HepG2 (cell line): ENCODE measurements around the gene CERS5. TPM values are rescaled to one million over a fixed set of nuclear protein-coding genes. Genes with fewer than 3 reads are reported as not detected.

Experiments
- BATF2 ChIP-seq: sonication (generic); formaldehyde crosslinking; IDR thresholded peaks from 2 replicates; pipeline ENCODE4 v1.8.0; 2022; ENCODE audit warnings: mild to moderate bottlenecking, missing genetic modification reagents, moderate library complexity
- CHCHD3 ChIP-seq: sonication (generic); formaldehyde crosslinking; IDR thresholded peaks from 2 replicates; pipeline ENCODE4 v1.8.0; 2022; ENCODE audit warnings: mild to moderate bottlenecking, missing genetic modification reagents, moderate library complexity
- DNMT1 ChIP-seq: sonication (generic); formaldehyde crosslinking; IDR thresholded peaks from 2 replicates; pipeline ENCODE4 v1.5.1; 2020; ENCODE audit warnings: mild to moderate bottlenecking, missing genetic modification reagents
- MED8 ChIP-seq: sonication (generic); formaldehyde crosslinking; IDR thresholded peaks from 2 replicates; pipeline ENCODE4 v1.8.1; 2023; ENCODE audit warnings: mild to moderate bottlenecking, missing genetic modification reagents; ENCODE audit not compliant: insufficient replicate concordance
- MTA1 ChIP-seq: sonication (generic); formaldehyde crosslinking; IDR thresholded peaks from 2 replicates; pipeline ENCODE4 v1.4.0; 2020; ENCODE audit warnings: missing genetic modification reagents, mild to moderate bottlenecking, borderline replicate concordance
- PHF21A ChIP-seq: sonication (generic); formaldehyde crosslinking; IDR thresholded peaks from 2 replicates; pipeline ENCODE4 v1.5.0; 2020; ENCODE audit warnings: mild to moderate bottlenecking, missing genetic modification reagents
- PLRG1 ChIP-seq: fragments of 450-650 bp; conservative IDR thresholded peaks from 2 replicates; pipeline ENCODE4 v1.6.1; 2016
- TRIM22 ChIP-seq: fragments of 450-650 bp; IDR thresholded peaks from 2 replicates; pipeline ENCODE4 v1.6.1; 2017
- ZBTB7A ChIP-seq: sonication (generic); formaldehyde crosslinking; IDR thresholded peaks from 2 replicates; pipeline ENCODE4 v1.8.0; 2022; ENCODE audit warnings: mild to moderate bottlenecking, missing genetic modification reagents
- ZNF160 ChIP-seq: sonication (generic); formaldehyde crosslinking; IDR thresholded peaks from 2 replicates; pipeline ENCODE4 v1.8.0; 2022; ENCODE audit warnings: mild to moderate bottlenecking, inconsistent platforms, missing genetic modification reagents
- ZNF337 ChIP-seq: sonication (generic); formaldehyde crosslinking; IDR thresholded peaks from 2 replicates; pipeline ENCODE4 v1.5.1; 2020; ENCODE audit warnings: missing genetic modification reagents, low read depth, mild to moderate bottlenecking, borderline replicate concordance
- ZNF362 ChIP-seq: sonication (generic); formaldehyde crosslinking; IDR thresholded peaks from 2 replicates; pipeline ENCODE4 v1.4.0; 2020; ENCODE audit warnings: missing genetic modification reagents, mild to moderate bottlenecking, borderline replicate concordance
- ZNF367 ChIP-seq: sonication (generic); formaldehyde crosslinking; IDR thresholded peaks from 2 replicates; pipeline ENCODE4 v1.4.0; 2020; ENCODE audit warnings: missing genetic modification reagents, borderline replicate concordance
- ZNF441 ChIP-seq: sonication (generic); formaldehyde crosslinking; IDR thresholded peaks from 2 replicates; pipeline ENCODE4 v1.7.0; 2021; ENCODE audit warnings: missing genetic modification reagents, borderline replicate concordance
- polyA plus RNA-seq, 8 experiments: library from polyadenylated mRNA; depleted of rRNA in 3 of 8; stranded (reverse) in 7 of 8; unstranded in 1 of 8; fragments of >200 nt; fragmentation: Illumina TruSeq in 4 of 8; extraction: Trizol in 4 of 8; gene quantifications; 2 replicates each; pipeline versions ENCODE4 v1.2.1 to v1.2.3, GENCODE V29; 2011 to 2016; ENCODE audit warnings: low read depth in 4 of 8, missing spikeins in 1 of 8, mixed read lengths in 1 of 8; ENCODE audit not compliant: insufficient read depth in 1 of 8
- total RNA-seq, 5 experiments: library from RNA; depleted of rRNA; stranded (reverse); fragments of >200 nt; fragmentation: Illumina TruSeq; extraction: Trizol; gene quantifications; 2 replicates each; pipeline ENCODE4 v1.2.3, GENCODE V29; 2016; ENCODE audit warnings: low read depth in 1 of 5
- TF ChIP-seq, protein P1 (sequence below): sonication (generic); formaldehyde crosslinking; conservative IDR thresholded peaks from 2 replicates; pipeline ENCODE4 v1.4.0; 2020; ENCODE audit warnings: mild to moderate bottlenecking, missing genetic modification reagents, moderate library complexity
- TF ChIP-seq, protein P2 (sequence below): sonication (generic); formaldehyde crosslinking; IDR thresholded peaks from 2 replicates; pipeline ENCODE4 v1.4.0; 2020; ENCODE audit warnings: missing genetic modification reagents
- TF ChIP-seq, protein P3 (sequence below): sonication (generic); formaldehyde crosslinking; conservative IDR thresholded peaks from 2 replicates; pipeline ENCODE4 v1.4.0; 2020; ENCODE audit warnings: missing genetic modification reagents
- TF ChIP-seq, protein P4 (sequence below): sonication (generic); formaldehyde crosslinking; IDR thresholded peaks from 2 replicates; pipeline ENCODE4 v1.4.0; 2020; ENCODE audit warnings: missing genetic modification reagents
- TF ChIP-seq, protein P5 (sequence below): sonication (generic); formaldehyde crosslinking; IDR thresholded peaks from 2 replicates; pipeline ENCODE4 v1.5.0; 2020; ENCODE audit warnings: mild to moderate bottlenecking, missing genetic modification reagents

The CERS5 gene
- total and polyA plus RNA-seq, 2 of the 13 experiments (the other 11 are each of a cell fraction or from before 2014, with no cell fraction given): 22.3 to 48.8 TPM

DNA sequence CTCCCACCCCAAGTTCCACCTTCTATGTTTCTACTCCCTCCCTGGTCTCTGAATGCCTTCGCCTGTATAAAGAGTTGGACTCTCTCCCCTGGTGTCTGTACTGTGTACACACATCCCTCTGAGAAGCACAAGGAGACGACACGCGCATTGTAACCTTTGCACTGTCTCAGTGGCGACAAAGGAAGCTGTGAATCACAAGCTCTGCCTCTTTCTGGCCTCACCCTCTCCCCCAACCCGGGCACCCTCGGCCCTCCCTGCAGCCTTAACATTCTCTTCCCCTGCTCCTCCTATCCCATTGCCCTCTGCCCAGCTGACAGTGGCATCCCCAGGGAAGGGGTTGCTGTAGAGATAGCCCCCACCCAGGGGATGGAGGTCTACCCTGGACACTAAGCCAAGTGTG, 84.5 kb downstream of the CERS5 start (continued):
- TF ChIP-seq BATF2: no peak
- no peak for TF ChIP-seq ZNF367 (CRISPR knock-in tag)
- TF ChIP-seq, protein P1, sequence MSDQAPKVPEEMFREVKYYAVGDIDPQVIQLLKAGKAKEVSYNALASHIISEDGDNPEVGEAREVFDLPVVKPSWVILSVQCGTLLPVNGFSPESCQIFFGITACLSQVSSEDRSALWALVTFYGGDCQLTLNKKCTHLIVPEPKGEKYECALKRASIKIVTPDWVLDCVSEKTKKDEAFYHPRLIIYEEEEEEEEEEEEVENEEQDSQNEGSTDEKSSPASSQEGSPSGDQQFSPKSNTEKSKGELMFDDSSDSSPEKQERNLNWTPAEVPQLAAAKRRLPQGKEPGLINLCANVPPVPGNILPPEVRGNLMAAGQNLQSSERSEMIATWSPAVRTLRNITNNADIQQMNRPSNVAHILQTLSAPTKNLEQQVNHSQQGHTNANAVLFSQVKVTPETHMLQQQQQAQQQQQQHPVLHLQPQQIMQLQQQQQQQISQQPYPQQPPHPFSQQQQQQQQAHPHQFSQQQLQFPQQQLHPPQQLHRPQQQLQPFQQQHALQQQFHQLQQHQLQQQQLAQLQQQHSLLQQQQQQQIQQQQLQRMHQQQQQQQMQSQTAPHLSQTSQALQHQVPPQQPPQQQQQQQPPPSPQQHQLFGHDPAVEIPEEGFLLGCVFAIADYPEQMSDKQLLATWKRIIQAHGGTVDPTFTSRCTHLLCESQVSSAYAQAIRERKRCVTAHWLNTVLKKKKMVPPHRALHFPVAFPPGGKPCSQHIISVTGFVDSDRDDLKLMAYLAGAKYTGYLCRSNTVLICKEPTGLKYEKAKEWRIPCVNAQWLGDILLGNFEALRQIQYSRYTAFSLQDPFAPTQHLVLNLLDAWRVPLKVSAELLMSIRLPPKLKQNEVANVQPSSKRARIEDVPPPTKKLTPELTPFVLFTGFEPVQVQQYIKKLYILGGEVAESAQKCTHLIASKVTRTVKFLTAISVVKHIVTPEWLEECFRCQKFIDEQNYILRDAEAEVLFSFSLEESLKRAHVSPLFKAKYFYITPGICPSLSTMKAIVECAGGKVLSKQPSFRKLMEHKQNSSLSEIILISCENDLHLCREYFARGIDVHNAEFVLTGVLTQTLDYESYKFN (CRISPR knock-in tag): peak; percentile 92
- TF ChIP-seq DNMT1: no peak
- TF ChIP-seq CHCHD3: no peak
- TF ChIP-seq MTA1: no peak; the same call in 1 of the 2 replicates
- no peak for TF ChIP-seq ZNF362 (CRISPR knock-in tag)
- TF ChIP-seq, protein P2, sequence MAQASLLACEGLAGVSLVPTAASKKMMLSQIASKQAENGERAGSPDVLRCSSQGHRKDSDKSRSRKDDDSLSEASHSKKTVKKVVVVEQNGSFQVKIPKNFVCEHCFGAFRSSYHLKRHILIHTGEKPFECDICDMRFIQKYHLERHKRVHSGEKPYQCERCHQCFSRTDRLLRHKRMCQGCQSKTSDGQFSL (CRISPR knock-in tag): no peak
- TF ChIP-seq, protein P3, sequence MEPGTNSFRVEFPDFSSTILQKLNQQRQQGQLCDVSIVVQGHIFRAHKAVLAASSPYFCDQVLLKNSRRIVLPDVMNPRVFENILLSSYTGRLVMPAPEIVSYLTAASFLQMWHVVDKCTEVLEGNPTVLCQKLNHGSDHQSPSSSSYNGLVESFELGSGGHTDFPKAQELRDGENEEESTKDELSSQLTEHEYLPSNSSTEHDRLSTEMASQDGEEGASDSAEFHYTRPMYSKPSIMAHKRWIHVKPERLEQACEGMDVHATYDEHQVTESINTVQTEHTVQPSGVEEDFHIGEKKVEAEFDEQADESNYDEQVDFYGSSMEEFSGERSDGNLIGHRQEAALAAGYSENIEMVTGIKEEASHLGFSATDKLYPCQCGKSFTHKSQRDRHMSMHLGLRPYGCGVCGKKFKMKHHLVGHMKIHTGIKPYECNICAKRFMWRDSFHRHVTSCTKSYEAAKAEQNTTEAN (CRISPR knock-in tag): no peak
- TF ChIP-seq MED8: no peak
- no peak for TF ChIP-seq ZBTB7A (CRISPR knock-in tag)
- TF ChIP-seq PHF21A: no peak
- TF ChIP-seq ZNF337 (CRISPR knock-in tag): no peak
- TF ChIP-seq, protein P4, sequence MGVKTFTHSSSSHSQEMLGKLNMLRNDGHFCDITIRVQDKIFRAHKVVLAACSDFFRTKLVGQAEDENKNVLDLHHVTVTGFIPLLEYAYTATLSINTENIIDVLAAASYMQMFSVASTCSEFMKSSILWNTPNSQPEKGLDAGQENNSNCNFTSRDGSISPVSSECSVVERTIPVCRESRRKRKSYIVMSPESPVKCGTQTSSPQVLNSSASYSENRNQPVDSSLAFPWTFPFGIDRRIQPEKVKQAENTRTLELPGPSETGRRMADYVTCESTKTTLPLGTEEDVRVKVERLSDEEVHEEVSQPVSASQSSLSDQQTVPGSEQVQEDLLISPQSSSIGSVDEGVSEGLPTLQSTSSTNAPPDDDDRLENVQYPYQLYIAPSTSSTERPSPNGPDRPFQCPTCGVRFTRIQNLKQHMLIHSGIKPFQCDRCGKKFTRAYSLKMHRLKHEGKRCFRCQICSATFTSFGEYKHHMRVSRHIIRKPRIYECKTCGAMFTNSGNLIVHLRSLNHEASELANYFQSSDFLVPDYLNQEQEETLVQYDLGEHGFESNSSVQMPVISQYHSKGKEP: no peak
- TF ChIP-seq, protein P5, sequence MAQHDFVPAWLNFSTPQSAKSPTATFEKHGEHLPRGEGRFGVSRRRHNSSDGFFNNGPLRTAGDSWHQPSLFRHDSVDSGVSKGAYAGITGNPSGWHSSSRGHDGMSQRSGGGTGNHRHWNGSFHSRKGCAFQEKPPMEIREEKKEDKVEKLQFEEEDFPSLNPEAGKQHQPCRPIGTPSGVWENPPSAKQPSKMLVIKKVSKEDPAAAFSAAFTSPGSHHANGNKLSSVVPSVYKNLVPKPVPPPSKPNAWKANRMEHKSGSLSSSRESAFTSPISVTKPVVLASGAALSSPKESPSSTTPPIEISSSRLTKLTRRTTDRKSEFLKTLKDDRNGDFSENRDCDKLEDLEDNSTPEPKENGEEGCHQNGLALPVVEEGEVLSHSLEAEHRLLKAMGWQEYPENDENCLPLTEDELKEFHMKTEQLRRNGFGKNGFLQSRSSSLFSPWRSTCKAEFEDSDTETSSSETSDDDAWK: no peak
- TF ChIP-seq ZNF160: no peak
- TF ChIP-seq PLRG1: no peak
- TF ChIP-seq TRIM22: no peak
- no peak for TF ChIP-seq ZNF441 (CRISPR knock-in tag)
